Measurements from ENCODE around the gene FHAD1. TPM values are rescaled to one million over a fixed set of nuclear protein-coding genes. Genes with fewer than 3 reads are reported as not detected.

FHAD1 gene
- total RNA-seq, 1 experiment from 2014 or later: 3.5 TPM

- BruUV-seq (replicated peaks): no TSS peak
- Histone ChIP-seq H3K9ac (ENCODE audit: low read length) (no peak overlapping the region), H4K20me1 (ENCODE audit: insufficient read depth) (no peaks in the 10 kb centered on the region), H3K79me2 (ENCODE audit: insufficient read depth, low read length) (no peaks in the 10 kb centered on the region), H3K9me2 (ENCODE audit: insufficient read depth) (no peaks in the 10 kb centered on the region), H3K9me3 (ENCODE audit: control insufficient read depth in 1 of 2, insufficient read depth in 1 of 2, low read depth in 1 of 2, low read length in 2 of 2) (no peaks in the 10 kb centered on the region), H3K36me3 (ENCODE audit: control insufficient read depth in 1 of 2, insufficient read depth in 2 of 2, low read length in 2 of 2) (no peaks in the 10 kb centered on the region), H3K27ac (ENCODE audit: low read depth, low read length) (no peak overlapping the region), H3K4me3 (replicated peaks in 1 of 2; ENCODE audit: low read depth in 1 of 2, low read length in 2 of 2) (no peak overlapping the region), H3K27me3 (ENCODE audit: insufficient read depth, low read length) (no peaks in the 10 kb centered on the region), H3K4me1 (ENCODE audit: control insufficient read depth in 1 of 2, insufficient read depth in 2 of 2, low read length in 2 of 2) (no peaks in the 10 kb centered on the region; a peak in 1 of 4 replicates), H2AFZ (ENCODE audit: low read depth, low read length, poor library complexity, severe bottlenecking) (no peak overlapping the region), H3K4me2 (ENCODE audit: low read length) (no peak overlapping the region)
- POLR2A ChIA-PET: no interaction called here
- DNase-seq (ENCODE audit: low read depth, low spot score) (no peak), ATAC-seq (no peak)
- intact Hi-C loops (cut with micrococcal nuclease): no loop called here
- RAD21 ChIA-PET (ENCODE audit: low non-redundant PET in 1 of 2, low total read pairs in 2 of 2, uncharacterized antibody in 2 of 2, unreplicated experiment in 2 of 2): no interaction called here
- CTCF ChIA-PET: no interaction called here
- no peak for TF ChIP-seq CTCF (IDR thresholded peaks at IDR 0.05 in 2 of 3, conservative IDR thresholded peaks at IDR 0.05 in 1 of 3; ENCODE audit: borderline replicate concordance in 1 of 3, insufficient read depth in 1 of 3, low read depth in 2 of 3, low read length in 2 of 3)
- TF ChIP-seq TCF7L2 (IDR thresholded peaks at IDR 0.05; ENCODE audit: borderline replicate concordance, extremely low read depth, insufficient read depth, insufficient read length): no peak
- no peak for TF ChIP-seq EZH2 (IDR thresholded peaks at IDR 0.05)
- no peak for TF ChIP-seq ZBTB33 (IDR thresholded peaks at IDR 0.05; ENCODE audit: extremely low read depth, insufficient replicate concordance, low read length)
- no peak for TF ChIP-seq ZFX (IDR thresholded peaks at IDR 0.05)
- no peak for TF ChIP-seq POLR2A (IDR thresholded peaks at IDR 0.05; ENCODE audit: borderline replicate concordance, extremely low read depth, insufficient read depth, insufficient read length)
- no peak for TF ChIP-seq REST (IDR thresholded peaks at IDR 0.05; ENCODE audit: low read depth)
- TF ChIP-seq SIN3A (IDR thresholded peaks at IDR 0.05; ENCODE audit: low read depth): no peak
- TF ChIP-seq CBX3 (IDR thresholded peaks at IDR 0.05; ENCODE audit: low read depth): no peak
- no peak for TF ChIP-seq ATF3 (IDR thresholded peaks at IDR 0.05)
- TF ChIP-seq EGR1 (IDR thresholded peaks at IDR 0.05; ENCODE audit: low read depth): no peak
- TF ChIP-seq CEBPB (IDR thresholded peaks at IDR 0.05; ENCODE audit: low read depth): no peak
- TF ChIP-seq SRF (IDR thresholded peaks at IDR 0.05; ENCODE audit: low read depth): no peak
- no peak for TF ChIP-seq JUND (IDR thresholded peaks at IDR 0.05)
- no peak for TF ChIP-seq POLR2AphosphoS5 (IDR thresholded peaks at IDR 0.05; ENCODE audit: low read depth, low read length)
- TF ChIP-seq MAX (IDR thresholded peaks at IDR 0.05): no peak
- no peak for TF ChIP-seq ZNF274 (IDR thresholded peaks at IDR 0.05; ENCODE audit: low read depth, low read length)
- TF ChIP-seq YY1 (IDR thresholded peaks at IDR 0.05; ENCODE audit: extremely low read depth, insufficient replicate concordance, low read depth, low read length): no peak
- no peak for TF ChIP-seq FOSL1 (IDR thresholded peaks at IDR 0.05; ENCODE audit: low read depth)
- no peak for TF ChIP-seq SP1 (IDR thresholded peaks at IDR 0.05; ENCODE audit: low read depth)
Observed at GRCh38 chr1:15310544-15310943, 63.5 kb downstream of the FHAD1 start.

All from HCT116 (cell line).